NB4 (cell line): ENCODE data around the gene GABRB1.

ENCODE experiments used
- TF ChIP-seq, protein P1 (sequence below): IDR thresholded peaks from 2 replicates; pipeline ENCODE4 v1.6.1; 2011; ENCODE audit warnings: low read depth, low read length
- TF ChIP-seq, protein P2 (sequence below): IDR thresholded peaks from one replicate; pipeline ENCODE4 v1.5.1; 2012; ENCODE audit warnings: low read depth, low read length

- TF ChIP-seq, protein P1, sequence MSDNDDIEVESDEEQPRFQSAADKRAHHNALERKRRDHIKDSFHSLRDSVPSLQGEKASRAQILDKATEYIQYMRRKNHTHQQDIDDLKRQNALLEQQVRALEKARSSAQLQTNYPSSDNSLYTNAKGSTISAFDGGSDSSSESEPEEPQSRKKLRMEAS, result no peak
- TF ChIP-seq, protein P2, sequence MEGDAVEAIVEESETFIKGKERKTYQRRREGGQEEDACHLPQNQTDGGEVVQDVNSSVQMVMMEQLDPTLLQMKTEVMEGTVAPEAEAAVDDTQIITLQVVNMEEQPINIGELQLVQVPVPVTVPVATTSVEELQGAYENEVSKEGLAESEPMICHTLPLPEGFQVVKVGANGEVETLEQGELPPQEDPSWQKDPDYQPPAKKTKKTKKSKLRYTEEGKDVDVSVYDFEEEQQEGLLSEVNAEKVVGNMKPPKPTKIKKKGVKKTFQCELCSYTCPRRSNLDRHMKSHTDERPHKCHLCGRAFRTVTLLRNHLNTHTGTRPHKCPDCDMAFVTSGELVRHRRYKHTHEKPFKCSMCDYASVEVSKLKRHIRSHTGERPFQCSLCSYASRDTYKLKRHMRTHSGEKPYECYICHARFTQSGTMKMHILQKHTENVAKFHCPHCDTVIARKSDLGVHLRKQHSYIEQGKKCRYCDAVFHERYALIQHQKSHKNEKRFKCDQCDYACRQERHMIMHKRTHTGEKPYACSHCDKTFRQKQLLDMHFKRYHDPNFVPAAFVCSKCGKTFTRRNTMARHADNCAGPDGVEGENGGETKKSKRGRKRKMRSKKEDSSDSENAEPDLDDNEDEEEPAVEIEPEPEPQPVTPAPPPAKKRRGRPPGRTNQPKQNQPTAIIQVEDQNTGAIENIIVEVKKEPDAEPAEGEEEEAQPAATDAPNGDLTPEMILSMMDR, result no peak
Observed at GRCh38 chr4:46999566-46999965, 31.8 kb upstream of the GABRB1 start.
